Measurements from ENCODE around the gene CNNM1.

The CNNM1 gene

GRCh38 chr10:99421233-99421739 is 92.1 kb downstream of the CNNM1 start:
- no peak for DNase-seq (ENCODE audit: low spot score)

- no peak for DNase-seq (ENCODE audit: low spot score)
Measured at GRCh38 chr10:99422529-99423096, 93.5 kb downstream of the CNNM1 start.

GRCh38 chr10:99424656-99425055 is 95.5 kb downstream of the CNNM1 start:
- no peak for DNase-seq (ENCODE audit: low spot score)

- DNase-seq (ENCODE audit: low spot score) = no peak
Measured at GRCh38 chr10:99425204-99425603, 96.0 kb downstream of the CNNM1 start.

GRCh38 chr10:99426689-99427088 is 97.5 kb downstream of the CNNM1 start:
- no peak for DNase-seq (ENCODE audit: low spot score)

GRCh38 chr10:99427566-99428190 is 98.5 kb downstream of the CNNM1 start:
- DNase-seq (ENCODE audit: low spot score) = no peak

- no peak for DNase-seq (ENCODE audit: low spot score)
Measured at GRCh38 chr10:99429517-99430095, 100.5 kb downstream of the CNNM1 start.

- DNase-seq (ENCODE audit: low spot score) = no peak
Measured at GRCh38 chr10:99430116-99430450, 100.9 kb downstream of the CNNM1 start.

- DNase-seq (ENCODE audit: low spot score) = peak; percentile 100
Measured at GRCh38 chr10:99430451-99431189, 101.5 kb downstream of the CNNM1 start, which contains the start of gene GOT1. Gene GOT1, minus strand, starts transcription at chr10:99430624. Its CDS starts 59 bp downstream, at chr10:99430565.

- peak; percentile 35 for DNase-seq (ENCODE audit: low spot score)
Measured at GRCh38 chr10:99431190-99431760, 102.1 kb downstream of the CNNM1 start.

- no peak for DNase-seq (ENCODE audit: low spot score)
Measured at GRCh38 chr10:99432047-99432446, 102.9 kb downstream of the CNNM1 start.

GRCh38 chr10:99432881-99433280 is 103.7 kb downstream of the CNNM1 start:
- DNase-seq (ENCODE audit: low spot score) = no peak

GRCh38 chr10:99433378-99434020 is 104.3 kb downstream of the CNNM1 start:
- no peak for DNase-seq (ENCODE audit: low spot score)

GRCh38 chr10:99435986-99436638 is 107.0 kb downstream of the CNNM1 start:
- no peak for DNase-seq (ENCODE audit: low spot score)

GRCh38 chr10:99438890-99439289 is 109.7 kb downstream of the CNNM1 start:
- no peak for DNase-seq (ENCODE audit: low spot score)

GRCh38 chr10:99442394-99442793 is 113.2 kb downstream of the CNNM1 start:
- no peak for DNase-seq (ENCODE audit: low spot score)

GRCh38 chr10:99443500-99443899 is 114.3 kb downstream of the CNNM1 start:
- DNase-seq (ENCODE audit: low spot score) = no peak

All from hepatic stellate cell (primary cell).